Measurements from ENCODE around the gene GINM1. TPM values are rescaled to one million over a fixed set of nuclear protein-coding genes. Genes with fewer than 3 reads are reported as not detected.

The GINM1 gene
- 48.9 and 111 TPM in 2 replicates for total RNA-seq

GRCh38 chr6:149565527-149566409 is at the start of gene GINM1:
Gene GINM1 (plus strand): TSS chr6:149566375. CDS start chr6:149566415, 40 bp downstream.

GRCh38 chr6:149545754-149546471 is 20.3 kb upstream of the GINM1 start, which contains the start of gene PPIL4:
Gene PPIL4 (minus strand): TSS chr6:149546043. CDS start chr6:149546005, 38 bp downstream.

Other genes starting within 250 kb of the GINM1 start
- gene TAB2, start 248.7 kb upstream of the GINM1 start, total RNA-seq = 11.1 and 16.3 TPM in 2 replicates
- gene SUMO4, start 166.1 kb upstream of the GINM1 start, total RNA-seq = 0.58 and 1.1 TPM in 2 replicates
- gene ZC3H12D, start 81.4 kb upstream of the GINM1 start, total RNA-seq = under 0.01 TPM in 2 replicates
- gene PPIL4, start 20.3 kb upstream of the GINM1 start, total RNA-seq = 36.4 and 42.8 TPM in 2 replicates
- 28.0 and 31.0 TPM in 2 replicates for gene KATNA1, start 82.3 kb downstream of the GINM1 start, total RNA-seq
- 6.2 and 7.7 TPM in 2 replicates for gene LATS1, start 151.7 kb downstream of the GINM1 start, total RNA-seq
- gene NUP43, start 180.2 kb downstream of the GINM1 start, total RNA-seq = 19.7 and 43.9 TPM in 2 replicates
- gene PCMT1, start 183.4 kb downstream of the GINM1 start, total RNA-seq = 152 and 216 TPM in 2 replicates